GM18508 (cell line): Measurements from ENCODE around the gene ZNF236.

Experiments
- ATAC-seq: cut with Tn5 transposase; IDR thresholded peaks from one replicate; pipeline ENCODE4 v1.9.1; 2021; ENCODE audit warnings: moderate number of reproducible peaks; ENCODE audit not compliant: insufficient read depth, unreplicated experiment

The ZNF236 gene

DNA sequence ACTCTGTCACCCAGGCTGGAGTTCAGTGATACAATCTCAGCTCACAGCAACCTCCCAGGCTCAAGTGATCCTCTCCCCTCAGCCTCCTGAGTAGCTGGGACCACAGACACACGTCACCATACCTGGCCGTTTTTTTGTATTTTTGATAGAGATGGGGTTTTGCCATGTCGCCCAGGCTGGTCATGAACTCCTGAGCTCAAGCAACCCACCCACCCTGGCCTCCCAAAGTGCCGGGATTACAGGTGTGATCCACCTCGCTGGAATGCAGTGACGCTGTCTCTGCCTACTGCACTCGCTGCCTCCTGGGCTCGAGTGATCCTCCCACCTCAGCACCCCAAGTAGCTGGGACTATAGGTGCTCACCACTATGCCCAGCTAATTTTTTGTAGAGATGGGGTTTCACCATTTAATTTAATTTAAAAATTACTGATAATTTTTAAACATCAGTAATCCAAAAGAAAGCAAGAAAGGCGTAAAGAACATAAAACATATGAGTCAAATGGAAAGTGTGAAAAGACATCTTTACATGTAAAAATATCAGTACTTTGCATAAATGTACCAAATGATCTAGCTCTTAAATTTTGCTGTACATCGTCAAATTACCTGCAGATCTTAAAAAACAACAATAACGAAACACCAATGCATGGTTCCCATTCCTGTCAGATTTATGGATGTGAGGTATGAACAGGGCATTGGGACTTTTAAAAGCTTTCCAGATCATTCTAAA is 2.8 kb upstream of the ZNF236 start:
- no peak for ATAC-seq

DNA sequence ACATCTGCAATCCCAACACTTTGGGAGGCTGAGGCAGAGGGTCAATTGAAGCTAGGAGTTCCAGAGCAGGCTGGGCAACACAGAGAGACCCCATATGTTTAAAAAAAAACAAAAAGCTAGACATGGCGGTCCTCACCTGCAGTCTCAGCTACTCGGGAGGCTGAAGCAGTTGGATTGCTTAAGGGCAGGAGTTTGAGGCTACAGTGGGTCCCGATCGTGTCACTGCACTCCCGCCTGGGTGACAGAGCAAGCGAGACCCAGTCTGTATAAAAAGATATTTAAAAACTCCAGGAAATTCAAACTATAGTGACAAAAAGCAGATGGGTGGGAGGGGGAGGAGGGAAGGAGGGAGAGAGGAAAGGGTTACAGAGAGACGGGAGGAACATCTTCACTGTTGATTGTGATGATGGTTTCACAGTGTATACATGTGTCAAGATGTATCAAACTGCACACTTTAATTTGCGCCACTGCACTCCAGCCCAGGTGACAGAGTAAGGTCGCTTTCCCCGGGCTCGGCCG is 942 bp upstream of the ZNF236 start:
- ATAC-seq, result no peak

DNA sequence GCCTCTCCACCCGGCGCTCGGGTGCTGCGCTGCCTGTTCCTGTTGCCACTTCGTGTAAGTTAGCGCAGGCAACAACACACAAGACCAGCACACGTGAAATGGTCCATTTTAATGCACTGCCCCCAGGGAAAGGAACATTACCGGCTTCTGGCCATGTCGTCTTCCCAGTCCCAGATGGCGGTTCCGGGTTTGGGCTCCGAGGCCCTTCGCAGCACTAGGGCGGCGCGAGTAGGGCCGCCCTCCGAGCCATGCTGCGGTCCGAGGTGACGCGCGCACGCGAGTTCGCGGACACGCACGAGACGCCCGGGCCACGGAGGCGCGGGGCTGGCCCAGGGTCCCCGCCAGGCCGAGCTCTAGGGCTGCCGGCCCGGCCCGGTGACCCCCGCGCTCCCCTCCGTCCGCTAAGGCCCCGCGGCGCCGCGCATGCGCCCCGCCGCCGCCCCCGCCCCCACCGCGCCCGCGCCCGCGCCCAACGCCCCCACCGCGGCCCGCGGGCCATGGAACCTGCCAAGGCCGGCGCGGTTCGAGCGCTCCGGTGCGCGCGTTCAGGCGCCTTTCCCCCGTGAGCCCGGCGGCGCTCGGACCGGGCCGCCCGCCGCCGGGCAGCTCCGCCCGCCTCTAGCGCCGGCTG is 367 bp upstream of the ZNF236 start:
- no peak for ATAC-seq

DNA sequence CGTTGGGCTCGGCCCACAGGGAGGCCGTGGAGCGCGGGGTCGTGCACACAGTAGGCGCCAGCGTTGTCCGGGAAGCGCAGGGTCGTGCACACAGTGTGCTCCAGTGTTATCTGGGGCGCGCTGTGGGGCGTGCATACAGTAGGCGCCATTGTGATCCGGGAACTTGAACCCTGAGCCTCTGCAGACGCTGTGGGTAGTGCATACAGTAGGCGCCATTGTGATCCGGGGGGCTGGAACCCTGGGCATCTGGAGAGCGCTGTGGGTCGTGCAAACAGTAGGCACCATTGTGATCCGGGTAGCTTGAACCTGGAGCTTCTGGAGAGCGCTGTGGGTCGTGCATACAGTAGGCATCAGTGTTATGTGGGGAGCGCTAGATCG is 793 bp downstream of the ZNF236 start:
- ATAC-seq, result no peak

DNA sequence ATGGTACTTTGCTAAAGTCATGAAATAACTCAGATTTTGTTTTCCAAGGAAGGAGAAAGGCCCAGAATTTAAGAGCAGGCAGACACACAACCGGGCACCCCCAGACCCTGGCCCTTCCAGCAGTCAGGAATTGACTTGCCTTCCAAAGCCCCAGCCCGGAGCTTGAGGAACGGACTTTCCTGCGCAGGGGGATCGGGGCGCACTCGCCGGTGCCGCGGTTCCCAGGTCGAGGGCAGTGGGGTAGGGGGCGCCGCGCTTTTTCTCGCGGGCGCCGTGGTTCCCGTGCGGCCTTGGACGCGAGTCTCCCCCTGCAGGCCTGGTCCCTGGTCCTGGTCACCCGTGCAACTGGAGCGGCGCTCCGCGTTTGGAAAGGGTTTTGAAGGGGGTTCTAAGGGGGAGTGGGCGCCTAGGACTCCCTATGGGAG is 1.2 kb downstream of the ZNF236 start:
- ATAC-seq, result no peak

DNA sequence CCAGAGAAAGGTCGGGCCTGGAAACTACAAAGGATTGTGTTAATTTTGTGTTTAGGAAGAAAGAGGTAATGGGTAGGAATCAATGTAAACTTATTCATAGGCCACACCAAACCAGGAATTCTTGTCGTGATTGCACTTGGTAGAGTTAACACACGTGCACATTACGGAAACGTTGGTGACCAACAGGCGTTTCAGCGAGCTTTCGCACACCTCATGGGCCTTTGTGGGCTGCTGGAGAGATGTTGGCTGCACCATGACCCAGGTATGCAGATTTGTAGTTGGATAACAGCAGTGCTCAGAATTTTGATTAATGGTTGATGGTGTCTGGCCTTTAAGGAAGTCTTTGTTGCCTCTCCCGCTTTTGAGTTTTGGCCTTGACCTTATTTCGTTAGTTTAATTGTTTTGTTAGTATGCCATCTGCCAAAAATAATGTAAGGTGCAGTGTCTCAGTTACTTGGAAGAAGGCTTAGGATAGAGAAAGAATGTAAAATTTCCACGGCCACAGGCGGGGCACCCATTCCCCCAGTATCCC is 1.9 kb downstream of the ZNF236 start:
- ATAC-seq, result no peak

DNA sequence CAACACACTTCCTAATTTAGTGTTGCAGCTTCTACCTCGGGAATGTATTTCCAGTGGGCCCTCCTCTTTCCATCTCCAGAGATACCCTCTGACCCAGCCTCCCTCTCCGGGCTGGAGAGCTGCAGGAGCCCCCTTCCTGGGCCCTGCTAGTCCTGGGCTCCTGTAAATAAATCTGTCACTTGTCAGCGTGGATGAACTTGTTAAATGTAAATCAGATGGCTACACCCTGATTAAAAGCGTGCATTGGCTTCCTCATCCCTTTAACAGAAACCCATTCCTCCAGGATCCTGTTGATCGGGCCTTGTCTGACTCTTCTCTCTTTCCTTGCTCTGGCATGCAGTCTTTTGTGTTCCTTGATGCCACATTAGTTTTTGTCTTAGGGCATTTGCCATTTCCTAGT is 2.4 kb downstream of the ZNF236 start:
- no peak for ATAC-seq

DNA sequence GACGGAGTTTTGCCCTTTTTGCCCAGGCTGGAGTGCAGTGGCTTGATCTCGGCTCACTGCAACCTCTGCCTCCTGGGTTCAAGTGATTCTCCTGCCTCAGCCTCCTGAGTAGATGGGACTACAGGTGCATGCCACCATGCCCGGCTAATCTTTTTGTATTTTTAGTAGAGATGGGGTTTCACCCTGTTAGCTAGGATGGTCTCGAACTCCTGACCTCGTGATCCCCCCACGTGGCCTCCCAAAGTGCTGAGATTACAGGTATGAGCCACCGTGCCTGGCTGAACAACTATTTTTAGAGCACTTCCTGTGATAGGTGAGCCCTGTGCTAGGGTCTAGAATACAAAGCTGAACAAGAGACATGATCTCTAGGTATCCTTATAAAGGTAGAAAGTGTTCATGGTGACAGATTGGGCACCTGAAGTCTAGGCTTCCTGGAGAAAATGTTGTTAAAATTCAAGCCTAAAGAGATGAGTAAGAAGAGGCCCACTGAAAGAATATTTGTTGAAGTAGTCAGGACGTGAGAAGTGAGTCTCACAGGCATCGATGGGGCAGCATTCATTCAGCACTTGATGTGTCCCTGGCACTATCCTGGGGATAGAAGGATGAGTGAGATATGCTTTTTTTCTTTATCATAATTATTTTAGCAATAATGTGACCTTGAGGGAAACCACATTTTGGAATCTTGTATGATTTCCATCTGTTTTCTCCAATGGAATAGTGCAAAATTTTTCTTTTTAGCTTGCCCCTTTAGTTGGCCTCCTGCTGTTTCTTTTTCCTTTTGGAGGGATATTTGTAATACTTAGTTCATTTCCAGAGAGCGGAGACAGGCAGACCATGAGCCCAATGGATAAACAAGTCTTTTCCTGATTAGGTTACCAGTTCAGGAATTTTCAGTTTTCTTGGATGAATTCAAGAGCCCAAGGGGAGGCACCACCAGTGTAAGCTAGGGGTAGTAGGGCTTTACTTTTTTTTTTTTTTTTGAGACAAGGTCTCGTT is 5.1 kb downstream of the ZNF236 start:
- no peak for ATAC-seq

DNA sequence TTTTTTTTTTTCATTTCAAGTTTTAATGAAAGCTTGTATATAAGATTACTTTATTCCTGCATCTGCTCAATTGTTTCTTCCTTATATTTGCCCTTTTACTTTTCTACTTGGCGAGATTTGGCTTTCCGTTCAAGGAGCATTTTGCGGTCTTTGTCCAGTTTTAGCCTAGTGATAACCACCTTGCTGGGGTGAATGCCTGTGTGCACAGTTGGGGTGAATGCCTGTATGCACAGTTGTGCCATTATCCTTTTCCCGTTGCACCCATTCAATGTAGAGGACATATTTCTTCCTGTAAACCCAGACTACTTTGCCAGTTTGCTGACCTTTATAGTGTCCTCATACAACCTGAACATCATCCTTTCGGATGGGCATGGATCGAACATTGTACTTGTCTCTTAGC is 12.0 kb downstream of the ZNF236 start:
- ATAC-seq, result no peak

DNA sequence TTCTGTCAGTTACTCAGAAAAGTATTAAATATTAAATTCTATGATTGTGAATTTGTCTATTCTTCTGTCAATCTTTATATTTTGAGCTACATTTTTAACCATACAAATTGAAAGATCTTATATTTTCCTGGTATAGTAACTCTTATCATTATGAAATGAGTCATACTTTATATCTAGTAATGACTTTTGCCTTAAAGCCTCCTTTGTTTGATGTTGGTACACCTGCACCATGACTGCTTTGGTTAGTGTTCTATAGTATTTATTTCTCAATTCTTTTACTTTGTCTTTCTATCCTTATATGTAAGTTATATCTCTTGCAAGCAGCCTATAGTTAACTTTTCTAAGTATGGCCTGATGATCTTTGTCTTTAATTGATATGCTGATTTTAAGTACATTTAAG is 13.0 kb downstream of the ZNF236 start:
- ATAC-seq, result no peak

DNA sequence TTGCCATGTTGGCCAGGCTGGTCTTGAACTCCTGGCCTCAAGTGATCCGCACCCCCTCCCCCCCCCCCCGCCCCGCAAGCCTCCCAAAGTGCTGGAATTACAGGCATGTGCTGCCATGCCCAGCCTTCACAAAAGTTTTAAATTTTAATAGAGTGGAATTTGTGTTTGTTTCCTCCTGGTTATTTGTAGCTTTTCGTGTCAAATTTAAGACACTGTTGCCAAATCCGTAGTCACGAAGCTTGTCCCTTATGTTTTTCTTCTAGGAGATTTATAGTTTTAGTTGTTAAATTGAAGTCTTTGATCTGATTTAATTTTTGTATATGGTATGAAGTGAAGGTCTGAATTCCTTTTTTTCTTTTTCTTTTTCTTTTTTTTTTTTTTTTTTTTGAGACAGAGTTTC is 14.7 kb downstream of the ZNF236 start:
- ATAC-seq, result no peak

DNA sequence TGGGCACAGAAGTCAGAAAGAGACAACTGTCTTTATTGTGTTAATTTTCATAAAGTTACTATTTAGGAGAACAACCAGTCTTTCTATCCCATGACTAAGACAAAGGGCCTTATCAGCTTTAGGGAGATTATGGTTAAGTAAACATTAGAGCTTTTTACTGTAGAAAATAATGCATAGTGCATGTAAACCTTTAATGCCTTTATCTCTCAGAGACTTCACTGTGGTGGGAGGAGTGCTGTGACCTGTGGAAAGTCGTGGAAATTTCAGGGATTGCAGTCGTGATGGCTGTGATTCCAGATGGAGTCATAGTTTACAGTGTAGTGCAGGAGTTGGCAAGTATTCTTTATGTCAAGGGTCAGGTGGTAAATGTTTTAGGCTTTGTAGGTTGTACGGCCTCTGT is 15.8 kb downstream of the ZNF236 start:
- no peak for ATAC-seq

DNA sequence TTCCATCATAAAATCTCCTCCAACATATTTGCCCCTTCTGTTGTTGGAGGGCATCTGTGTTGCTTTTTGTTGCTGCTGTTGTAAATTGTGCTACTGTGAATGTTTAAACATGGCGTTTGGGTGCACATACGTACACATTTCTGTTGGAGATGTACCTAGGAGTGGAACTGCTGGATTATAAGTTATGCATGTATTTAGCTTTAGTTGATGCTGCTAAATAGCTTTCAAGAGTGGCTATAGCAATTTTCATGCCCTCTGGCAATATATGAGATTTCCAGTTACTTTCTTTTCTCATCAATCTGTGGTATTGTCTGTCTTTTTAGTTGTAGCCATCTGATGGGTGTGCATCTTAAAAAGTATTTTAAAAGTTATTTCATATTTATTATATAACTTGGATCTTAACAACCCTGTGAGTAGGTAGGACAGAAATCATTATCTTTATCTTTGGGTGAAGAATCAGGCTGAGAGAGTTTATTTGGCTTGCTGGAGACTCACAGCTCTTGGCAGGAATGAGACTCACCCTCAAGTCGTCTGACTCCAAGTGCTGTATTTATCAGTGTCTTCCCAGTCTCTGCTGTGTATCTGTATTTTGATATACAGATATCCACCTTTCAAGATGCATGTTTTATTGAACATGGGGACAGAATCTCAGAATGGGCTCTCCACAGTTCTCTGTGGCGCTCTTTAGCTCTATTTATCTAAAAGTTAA is 16.9 kb downstream of the ZNF236 start:
- ATAC-seq, result no peak

DNA sequence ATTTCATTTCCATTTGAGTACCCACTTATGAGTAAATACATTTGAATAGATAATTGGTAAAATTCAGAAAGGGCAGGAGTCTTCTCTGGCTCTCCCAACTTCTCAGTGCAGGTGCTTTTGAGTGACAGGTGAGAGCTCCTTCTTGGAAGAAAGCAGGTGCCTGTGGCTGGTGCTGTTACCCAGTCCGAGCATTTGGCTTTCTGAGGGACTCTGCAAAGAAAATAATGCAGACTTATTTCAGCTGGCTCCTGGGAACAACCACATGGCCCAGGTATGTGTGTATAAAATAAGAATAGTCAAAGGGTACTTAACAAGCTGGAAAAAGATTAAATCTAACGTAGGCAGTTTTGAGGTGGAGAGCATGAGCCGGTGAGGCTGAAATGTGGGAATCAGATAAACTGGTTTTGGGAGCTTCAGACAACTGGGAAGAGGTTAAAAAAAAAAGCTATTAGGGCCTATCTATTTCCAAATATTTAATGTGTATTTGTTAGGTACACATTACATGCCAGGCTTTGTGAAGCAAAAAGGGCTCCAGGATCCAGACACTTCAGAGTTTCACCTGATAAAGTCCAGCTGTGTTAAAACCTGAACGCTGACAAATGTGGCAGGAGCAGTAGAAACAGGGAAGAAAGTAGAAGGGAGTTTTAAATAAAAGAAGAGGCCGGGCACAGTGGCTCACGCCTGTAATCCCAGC is 20.6 kb downstream of the ZNF236 start:
- no peak for ATAC-seq

DNA sequence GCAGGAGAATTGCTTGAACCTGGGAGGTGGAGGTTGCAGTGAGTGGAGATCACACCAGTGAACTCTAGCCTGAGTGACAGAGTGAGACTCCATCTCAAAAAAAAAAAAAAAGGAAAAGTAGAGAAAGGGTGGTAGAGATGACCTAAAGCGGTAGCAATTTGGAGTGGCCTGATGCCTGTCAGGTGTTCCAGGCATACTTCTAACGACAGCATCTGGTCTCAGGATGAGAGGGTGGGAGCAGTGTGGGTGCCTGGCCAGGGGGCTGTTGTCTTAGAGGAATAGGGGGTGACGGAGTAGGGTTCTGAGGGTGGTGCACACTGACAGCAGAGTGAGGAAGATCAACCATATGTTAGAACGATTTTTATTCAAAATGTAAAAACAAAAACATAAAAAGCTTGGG is 21.8 kb downstream of the ZNF236 start:
- no peak for ATAC-seq

DNA sequence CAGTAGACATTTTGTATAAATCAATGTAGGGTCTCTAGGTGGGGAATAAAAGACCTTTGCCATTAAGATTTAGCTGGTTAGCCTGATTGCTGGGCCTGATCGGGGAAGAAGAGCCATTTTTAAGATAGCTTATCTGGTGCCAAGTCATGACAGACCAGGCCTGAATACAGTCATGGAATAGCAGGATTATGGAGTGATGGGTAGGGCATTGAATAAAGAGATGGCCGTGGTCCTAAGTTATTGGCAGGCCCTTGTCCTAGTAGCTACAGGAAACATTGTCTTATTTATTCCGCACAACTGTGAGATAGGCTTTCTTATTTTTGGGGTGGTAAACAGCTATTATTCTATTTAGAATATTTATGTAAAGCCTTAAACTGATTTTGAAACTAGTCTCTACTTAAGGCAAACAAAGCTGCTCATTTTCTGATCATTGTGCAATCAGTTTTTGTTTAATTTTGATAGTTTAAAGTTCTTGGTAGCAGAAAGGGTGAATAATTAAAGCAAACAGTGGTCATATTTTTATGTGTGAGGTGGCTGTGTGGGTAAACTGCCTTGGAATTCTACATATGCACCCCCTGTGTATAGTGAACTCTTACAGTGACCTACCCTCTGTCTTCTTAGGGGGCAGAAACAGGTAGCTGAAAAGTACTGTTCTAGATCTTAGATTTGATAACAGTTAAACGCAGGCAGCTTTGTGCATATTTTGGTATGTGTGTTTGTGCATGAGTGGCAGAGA is 22.6 kb downstream of the ZNF236 start:
- no peak for ATAC-seq

DNA sequence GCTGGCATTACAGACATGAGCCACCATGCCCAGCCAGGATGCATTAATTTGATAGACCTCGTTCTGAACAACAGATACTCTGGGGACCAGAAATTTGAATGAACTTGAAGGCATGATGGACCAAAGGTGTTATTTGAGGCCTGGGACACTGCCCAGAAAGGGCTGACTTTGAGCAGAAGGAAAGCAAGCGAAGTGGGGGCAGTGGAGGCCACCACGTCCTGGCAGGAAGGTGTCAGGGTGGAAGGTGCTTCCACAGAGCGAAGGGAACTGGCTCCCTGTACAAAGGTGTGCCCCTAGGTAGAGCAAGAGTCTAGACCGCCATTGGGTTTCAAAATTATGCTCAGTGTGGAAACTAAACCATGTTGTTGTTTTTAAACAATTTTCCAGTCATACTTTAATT is 23.9 kb downstream of the ZNF236 start:
- no peak for ATAC-seq

DNA sequence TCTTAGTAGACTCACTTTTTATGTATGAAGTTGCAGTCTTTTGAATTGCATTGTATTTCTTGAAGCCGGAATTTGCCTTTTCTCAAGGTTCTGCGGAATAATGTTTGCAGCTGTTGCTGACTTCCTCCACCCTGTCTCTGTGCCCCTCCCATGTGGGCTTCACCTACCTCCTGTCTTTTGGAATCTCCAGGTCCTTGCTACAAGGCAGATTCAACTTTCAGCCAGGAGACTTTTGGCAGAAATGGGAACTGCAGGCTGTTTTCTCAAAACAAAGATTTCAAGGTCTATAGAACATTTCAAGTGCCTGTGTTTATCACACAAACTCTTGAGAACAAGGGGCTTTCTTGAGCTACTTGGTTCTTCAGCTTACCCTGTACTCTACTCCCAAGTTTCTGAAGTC is 25.6 kb downstream of the ZNF236 start:
- ATAC-seq, result no peak

DNA sequence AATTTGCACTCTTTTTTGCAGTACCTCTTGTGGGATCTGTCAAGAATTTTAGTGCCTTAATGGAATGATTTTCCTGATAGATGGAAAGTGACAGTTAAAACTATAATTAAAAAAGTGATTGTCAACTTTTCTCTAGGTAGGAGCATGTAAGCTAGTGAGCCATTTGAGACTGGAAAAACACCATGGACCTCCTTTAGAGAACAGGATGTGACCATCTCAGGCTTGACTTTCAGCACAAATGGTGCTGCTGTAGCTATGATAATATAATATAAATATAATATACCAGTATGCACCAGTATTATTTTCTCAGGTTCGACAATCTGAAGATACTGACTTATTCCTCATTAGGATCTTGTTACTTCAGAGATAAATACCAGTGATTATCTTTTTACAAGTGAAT is 27.8 kb downstream of the ZNF236 start:
- ATAC-seq, result no peak
